ENCODE data around the gene FAM156B.
"Not testable (repeated sequence)": the region's sequence is repeated elsewhere in the genome, so short reads cannot be mapped to it uniquely, and the experiment has no call there.

DNA sequence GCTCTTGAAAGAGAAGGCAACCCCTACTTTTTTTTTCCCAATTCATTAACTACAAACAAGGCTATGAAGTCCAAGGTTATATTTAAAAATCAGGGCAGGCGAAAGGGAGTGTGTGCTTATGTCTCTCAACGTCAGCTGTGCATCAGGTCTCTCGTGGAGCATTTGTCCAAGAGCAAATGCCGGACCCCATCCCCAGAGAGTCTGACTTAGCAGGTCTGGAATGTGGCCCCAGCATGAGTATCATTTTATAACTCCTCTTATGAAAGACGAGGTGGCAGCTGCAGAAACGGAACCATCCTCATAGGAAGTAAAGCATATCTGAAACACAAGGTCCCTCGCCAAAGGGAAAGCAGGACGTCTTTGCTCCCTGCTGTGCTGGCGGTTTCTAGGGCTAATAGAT, 16.6 kb downstream of the FAM156B start:
- not testable (repeated sequence) for TF ChIP-seq CTCF (IDR thresholded peaks at IDR 0.05); EZH2 (IDR thresholded peaks at IDR 0.05; ENCODE audit: borderline replicate concordance, insufficient read depth, low read depth, low read length, poor library complexity, severe bottlenecking)
